ENCODE measurements around the gene C1QTNF7.

Gene C1QTNF7

GRCh38 chr4:15414551-15415091, 13.2 kb upstream of the C1QTNF7 start:
- DNase-seq: no peak

GRCh38 chr4:15416357-15417232, 11.2 kb upstream of the C1QTNF7 start:
- no peak for DNase-seq

DNA sequence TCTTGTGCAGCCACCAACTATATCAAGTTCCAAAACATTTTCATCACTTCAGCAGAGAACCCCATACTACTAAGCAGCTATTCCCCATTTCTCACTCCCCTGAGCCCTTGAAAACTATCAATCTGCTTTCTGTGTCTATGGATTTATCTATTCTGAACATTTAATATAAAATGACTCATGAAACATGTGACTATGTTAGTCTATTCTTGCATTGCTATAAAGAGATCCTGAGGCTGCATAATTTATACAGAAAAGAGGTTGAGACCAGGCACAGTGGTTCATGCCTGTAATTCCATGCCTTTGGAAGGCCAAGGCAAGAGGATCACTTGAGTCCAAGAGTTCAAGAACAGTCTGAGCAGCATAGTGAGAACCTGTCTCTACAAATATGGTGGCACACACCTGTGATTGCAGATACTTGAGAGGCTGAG, 10.6 kb upstream of the C1QTNF7 start:
- DNase-seq: no peak

GRCh38 chr4:15418956-15419355, 8.9 kb upstream of the C1QTNF7 start:
- no peak for DNase-seq

- no peak for DNase-seq
These were observed 7.2 kb upstream of the C1QTNF7 start for GRCh38 chr4:15420642-15421041.

DNA sequence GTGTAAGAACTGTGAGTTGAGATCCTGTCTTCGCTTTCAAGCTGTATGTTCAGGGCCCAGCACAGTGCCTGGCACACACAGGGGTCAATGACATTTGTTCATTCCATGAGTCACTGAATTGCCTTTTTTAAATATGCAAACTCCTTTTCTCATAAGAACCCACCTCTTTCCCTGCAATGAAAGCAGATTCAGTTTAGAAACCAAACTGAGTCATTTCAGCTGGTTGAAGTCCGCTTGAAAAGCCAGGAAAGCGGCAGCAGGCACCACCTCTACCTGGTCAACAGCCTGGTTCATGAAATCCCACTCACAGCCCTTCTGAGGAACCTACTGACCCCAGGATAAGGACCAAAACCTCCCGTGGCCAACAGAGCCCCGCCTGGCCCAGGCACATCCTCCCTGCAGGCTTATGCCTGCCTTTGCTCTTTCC, 4.5 kb upstream of the C1QTNF7 start:
- DNase-seq: no peak

DNA sequence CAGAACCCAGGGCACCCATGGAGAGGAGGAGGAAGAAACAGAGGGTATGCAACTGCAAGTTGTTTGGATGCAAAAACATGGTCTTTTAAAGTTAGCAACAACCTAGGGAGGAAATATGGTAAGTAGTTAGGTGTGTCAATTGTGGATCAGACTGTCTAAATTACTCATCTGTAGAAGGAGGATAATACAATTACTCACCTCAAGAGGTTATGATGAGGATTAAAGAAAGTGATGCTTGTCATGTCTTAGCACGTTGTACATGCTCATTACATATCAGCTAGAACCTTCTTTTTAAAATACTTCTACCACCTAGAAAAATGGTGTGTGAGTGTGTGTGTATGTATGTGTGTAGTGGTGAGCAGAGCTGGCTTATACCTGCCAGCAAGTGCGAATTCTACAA, 2.3 kb upstream of the C1QTNF7 start:
- no peak for DNase-seq

DNA sequence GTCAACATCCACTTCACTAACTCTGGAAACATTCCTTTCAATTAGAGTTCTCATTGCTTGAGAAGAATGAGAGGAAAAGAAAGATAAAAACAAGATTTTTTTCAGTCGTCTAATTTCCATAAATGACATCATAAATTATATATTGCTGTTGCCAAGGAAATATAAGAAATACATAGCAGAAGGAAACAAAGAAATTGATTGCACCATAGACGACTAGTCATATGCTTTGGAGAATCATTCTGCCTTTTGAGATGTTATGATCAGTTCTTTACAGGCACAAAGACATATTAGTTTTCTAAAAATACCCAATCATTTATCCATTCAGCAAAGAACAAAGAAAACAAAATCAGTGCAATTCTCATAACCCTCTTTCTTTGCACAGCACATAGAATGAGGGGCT, 672 bp upstream of the C1QTNF7 start:
- no peak for DNase-seq

- no peak for DNase-seq
These were observed 778 bp downstream of the C1QTNF7 start for GRCh38 chr4:15428611-15429010.

DNA sequence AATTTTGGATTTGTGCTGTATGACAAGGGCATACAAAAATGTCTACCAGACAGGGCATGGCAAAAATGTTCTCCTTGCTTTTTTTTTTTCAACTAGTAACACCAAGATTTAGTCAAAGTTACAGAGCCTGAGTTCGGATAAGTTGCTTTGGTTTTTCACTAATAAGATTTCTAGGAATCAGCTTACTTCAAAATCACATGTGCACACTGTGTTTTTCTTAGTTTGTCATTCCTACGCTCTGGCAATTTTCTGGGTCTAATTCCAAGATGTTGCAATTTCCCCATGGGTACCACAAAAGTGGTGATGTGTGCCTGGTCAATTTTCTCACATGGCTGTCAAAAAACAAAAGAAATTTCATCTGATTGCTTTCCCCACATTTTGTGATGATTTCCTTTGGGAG, 6.3 kb downstream of the C1QTNF7 start:
- DNase-seq: no peak

DNA sequence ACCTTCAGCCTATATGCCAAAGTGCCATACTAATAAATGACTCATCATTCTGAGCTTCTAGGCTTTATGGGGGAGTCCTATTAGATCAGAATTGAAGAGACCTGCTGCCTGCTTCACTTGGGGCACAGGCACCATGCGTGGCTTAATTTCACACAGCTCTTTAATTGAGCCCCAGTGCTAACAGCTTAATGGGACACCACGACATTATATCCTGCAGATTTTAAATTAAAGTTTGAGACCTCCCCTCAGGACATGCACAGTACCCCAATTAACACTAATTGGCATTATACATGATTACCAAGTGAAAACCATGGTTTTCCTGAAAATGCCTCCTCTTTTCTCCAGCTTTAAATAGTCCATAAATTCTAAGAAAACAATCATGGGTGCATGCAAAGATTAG, 6.8 kb downstream of the C1QTNF7 start:
- no peak for DNase-seq

DNA sequence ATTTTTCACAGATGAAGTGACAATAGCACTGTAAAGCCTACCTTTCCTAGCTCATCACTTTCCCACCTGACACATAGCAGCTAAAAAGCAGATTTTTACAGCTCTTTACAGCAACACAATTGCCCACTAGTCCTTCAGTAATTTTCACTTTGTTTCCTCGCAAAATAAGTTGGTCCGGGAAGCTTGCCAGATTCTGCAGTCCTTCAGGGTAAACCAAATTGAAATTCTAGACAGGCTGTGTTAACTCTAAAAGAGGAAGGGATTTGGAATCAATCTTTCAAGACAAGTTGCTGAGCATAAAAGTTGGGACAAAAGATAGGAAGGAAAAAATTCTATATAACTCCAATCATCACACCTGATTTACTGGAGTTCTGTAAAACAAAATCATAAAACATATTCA, 8.7 kb downstream of the C1QTNF7 start:
- DNase-seq: no peak

GRCh38 chr4:15438939-15439524, 11.2 kb downstream of the C1QTNF7 start:
- no peak for DNase-seq

GRCh38 chr4:15443371-15444160, 15.7 kb downstream of the C1QTNF7 start:
- DNase-seq: no peak

GRCh38 chr4:15444276-15444675, 16.4 kb downstream of the C1QTNF7 start:
- DNase-seq: no peak

- DNase-seq: no peak
These were observed 17.2 kb downstream of the C1QTNF7 start for GRCh38 chr4:15444879-15445547.

DNA sequence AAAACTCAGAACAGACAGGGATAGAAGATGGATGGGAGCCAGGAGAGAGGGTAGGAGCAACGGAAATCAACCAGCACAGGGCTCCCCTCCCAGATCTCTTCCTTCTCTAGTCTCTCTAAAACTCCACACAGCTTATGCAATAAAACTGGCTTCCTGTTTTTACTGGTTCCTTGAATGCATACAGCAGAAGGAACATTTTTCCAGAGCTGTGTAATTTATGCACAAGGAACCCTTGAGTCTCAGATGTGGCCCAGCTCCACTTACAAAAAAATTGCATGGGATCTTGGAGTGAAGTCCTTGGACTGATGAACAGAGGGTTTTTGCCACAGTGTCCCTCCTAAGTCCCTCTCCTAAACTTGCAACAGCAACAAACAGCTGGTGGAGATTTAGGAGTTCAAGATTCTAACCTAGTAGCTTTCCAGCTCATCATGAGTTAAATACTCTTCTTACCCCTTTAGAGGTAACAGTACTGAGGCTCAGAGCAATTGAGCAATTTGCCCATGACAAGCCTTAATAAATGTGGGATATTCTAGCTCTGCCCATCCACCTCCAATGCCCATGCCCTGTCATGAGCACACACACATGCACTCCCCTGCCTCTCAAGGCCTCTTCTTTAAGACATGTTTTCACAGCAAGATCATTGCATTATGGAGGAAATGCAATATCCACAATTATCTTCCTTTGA, 23.5 kb downstream of the C1QTNF7 start:
- no peak for DNase-seq

DNA sequence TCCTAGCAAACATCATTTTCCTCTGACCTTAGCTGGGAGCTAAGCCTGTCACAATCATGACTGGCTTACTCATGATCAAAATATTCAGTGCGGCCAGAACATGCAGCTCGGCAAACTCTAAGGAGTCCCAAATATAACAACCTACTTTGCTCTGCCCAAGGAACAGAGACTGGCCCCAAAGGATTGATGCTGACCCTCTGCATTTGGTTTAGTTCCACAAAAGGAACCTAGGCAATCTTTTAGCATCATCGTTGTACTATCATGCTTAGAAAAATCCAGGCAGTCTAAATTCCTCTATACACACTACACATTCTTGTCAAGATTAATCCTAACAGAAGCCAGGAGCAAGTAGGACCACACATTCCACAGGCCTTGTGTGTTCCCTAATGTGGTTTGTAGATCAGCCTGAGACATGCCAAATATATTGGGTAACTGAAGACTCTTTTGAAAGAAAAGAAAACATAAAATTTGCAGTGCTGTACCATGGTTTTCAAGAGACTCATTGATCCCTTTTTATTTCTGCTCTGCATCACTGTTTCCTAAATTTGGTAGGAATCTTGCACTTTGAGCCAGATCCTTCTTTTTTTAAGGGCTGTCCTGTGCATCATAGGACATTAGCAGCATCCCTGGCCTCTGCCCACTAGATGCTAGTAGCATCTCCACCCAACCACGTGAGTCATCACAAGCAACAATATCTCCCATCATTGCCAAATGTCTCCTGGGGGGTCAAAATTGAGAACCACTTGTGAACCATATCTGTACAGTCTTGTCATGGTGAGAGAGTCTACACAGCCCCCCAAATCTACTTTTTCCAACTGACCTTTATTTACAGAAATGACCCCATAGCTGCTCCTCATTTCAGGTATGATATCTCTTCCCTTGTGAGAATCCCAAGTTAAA, 24.3 kb downstream of the C1QTNF7 start:
- DNase-seq: no peak

DNA sequence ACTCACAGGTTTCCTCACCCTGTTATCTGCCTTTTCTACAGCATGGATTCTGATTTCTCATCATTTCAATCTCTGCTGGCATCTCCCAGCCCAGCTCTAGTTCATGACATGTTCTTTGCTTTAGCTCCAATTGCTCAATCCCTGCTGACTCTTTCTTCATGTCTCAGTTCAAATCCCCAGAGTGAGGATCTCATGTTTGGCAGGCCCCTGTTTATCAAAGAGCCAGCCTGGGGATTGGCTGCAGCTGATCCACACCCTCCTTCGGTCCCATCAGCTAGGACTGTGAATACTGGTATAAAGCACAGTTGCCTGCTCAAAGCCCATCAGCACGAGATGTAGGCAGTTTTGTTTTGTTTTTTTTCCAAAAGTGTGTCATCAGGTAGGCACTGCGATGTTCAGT, 27.5 kb downstream of the C1QTNF7 start:
- no peak for DNase-seq

DNA sequence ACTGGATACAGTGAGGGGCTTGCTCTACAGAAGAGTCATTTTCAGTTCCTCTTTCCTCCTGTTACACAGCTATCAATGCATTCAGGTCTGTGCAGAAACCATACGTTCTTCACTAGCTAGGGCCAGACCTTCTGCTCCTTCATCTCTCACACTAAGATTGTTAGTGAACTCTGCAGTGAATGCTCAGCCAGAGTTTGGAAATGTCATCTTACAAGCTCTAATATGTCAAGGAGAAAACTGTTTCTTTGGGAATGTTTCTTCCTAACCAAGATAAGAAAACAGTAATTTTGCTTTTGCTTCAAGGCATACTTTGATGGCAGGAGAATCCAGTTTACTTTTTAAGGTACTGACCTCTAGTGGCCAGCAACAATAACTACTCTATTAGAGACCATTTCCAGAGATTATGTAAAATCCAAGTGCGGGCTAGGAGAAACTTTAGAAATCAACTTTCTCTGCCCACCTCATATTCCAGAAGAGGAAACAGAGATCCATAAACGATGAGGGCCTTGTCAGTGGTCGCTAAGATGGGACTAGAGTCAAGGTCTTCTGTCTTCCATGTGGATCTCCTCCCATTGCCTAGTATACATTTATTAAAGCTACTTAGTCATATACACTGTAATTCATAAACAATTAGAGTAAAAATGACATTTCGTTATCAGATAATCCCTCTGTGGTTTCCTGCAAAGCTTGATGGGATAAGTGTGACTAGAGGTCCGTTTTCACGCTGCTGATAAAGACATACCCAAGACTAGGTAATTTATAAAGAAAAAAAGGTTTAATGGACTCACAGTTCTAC, 29.8 kb downstream of the C1QTNF7 start:
- no peak for DNase-seq
